Neuron (in vitro differentiated cells): ENCODE measurements around the gene ATP8A2.

Source experiments
- H2AFZ ChIP-seq: one replicate; pipeline ENCODE4 v1.6.1; 2013; ENCODE audit warnings: low read depth, mild to moderate bottlenecking, inconsistent platforms, low read length, moderate library complexity
- H3K27me3 ChIP-seq: one replicate; pipeline ENCODE4 v1.6.1; 2013; ENCODE audit warnings: low read length; ENCODE audit not compliant: insufficient read depth
- H3K36me3 ChIP-seq: one replicate; pipeline ENCODE4 v1.6.1; 2013; ENCODE audit warnings: low read length; ENCODE audit not compliant: insufficient read depth
- H3K4me1 ChIP-seq: one replicate; pipeline ENCODE4 v1.6.1; 2013; ENCODE audit warnings: low read length; ENCODE audit not compliant: insufficient read depth
- H3K4me3 ChIP-seq: 2 replicates; pipeline ENCODE4 v1.5.1; 2013; ENCODE audit warnings: mild to moderate bottlenecking, low read length, moderate library complexity
- H3K9me3 ChIP-seq: one replicate; pipeline ENCODE4 v1.6.1; 2013; ENCODE audit warnings: low read length

The ATP8A2 gene

GRCh38 chr13:25848812-25849745 lies 477.3 kb downstream of the ATP8A2 start:
- no peaks in the 10 kb centered on the region for H3K36me3 ChIP-seq
- no peak overlapping the region for H2AFZ ChIP-seq
- no peaks in the 10 kb centered on the region for H3K9me3 ChIP-seq
- no peaks in the 10 kb centered on the region for H3K27me3 ChIP-seq
- no peaks in the 10 kb centered on the region for H3K4me1 ChIP-seq
- no peak overlapping the region for H3K4me3 ChIP-seq

DNA sequence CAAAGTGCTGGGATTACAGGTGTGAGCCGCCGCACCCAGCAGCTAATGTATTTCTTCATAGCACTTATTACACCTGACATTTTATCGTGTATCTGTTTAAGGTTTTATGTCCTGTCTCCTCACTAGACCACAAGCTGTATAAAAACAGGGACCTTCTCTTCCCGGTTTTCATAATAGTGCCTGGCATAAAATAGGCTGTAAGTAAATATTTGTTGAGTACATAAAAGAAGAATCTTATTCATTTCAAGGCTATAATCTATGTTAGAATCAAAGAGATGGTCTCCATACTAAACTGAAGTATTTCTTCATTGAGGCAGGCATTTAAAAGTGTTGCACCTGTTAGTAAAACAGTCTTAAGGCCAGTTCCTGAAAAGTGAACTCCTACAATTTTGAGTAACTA lies 486.1 kb downstream of the ATP8A2 start:
- no peaks in the 10 kb centered on the region for H3K27me3 ChIP-seq
- H3K36me3 ChIP-seq, result no peaks in the 10 kb centered on the region
- H3K9me3 ChIP-seq, result no peaks in the 10 kb centered on the region
- no peak overlapping the region for H2AFZ ChIP-seq
- no peak overlapping the region for H3K4me3 ChIP-seq
- H3K4me1 ChIP-seq, result no peaks in the 10 kb centered on the region

GRCh38 chr13:25859528-25859927 lies 487.8 kb downstream of the ATP8A2 start:
- H3K4me3 ChIP-seq, result no peak overlapping the region
- no peak overlapping the region for H2AFZ ChIP-seq
- H3K27me3 ChIP-seq, result no peaks in the 10 kb centered on the region
- H3K4me1 ChIP-seq, result peaks cover 7% of the 10 kb centered on the region
- H3K36me3 ChIP-seq, result no peaks in the 10 kb centered on the region
- no peaks in the 10 kb centered on the region for H3K9me3 ChIP-seq

GRCh38 chr13:25860265-25860664 lies 488.5 kb downstream of the ATP8A2 start:
- no peaks in the 10 kb centered on the region for H3K36me3 ChIP-seq
- H3K9me3 ChIP-seq, result no peaks in the 10 kb centered on the region
- H2AFZ ChIP-seq, result no peak overlapping the region
- H3K4me1 ChIP-seq, result peaks cover 7% of the 10 kb centered on the region
- no peaks in the 10 kb centered on the region for H3K27me3 ChIP-seq
- no peak overlapping the region for H3K4me3 ChIP-seq

GRCh38 chr13:25860862-25861261 lies 489.1 kb downstream of the ATP8A2 start:
- Histone ChIP-seq H3K36me3 (no peaks in the 10 kb centered on the region), H3K27me3 (no peaks in the 10 kb centered on the region), H3K4me1 (peaks cover 7% of the 10 kb centered on the region), H3K9me3 (no peaks in the 10 kb centered on the region), H2AFZ (no peak overlapping the region), H3K4me3 (no peak overlapping the region)

GRCh38 chr13:25862156-25862555 lies 490.4 kb downstream of the ATP8A2 start:
- Histone ChIP-seq H3K4me1 (peaks cover 7% of the 10 kb centered on the region), H2AFZ (no peak overlapping the region), H3K36me3 (no peaks in the 10 kb centered on the region), H3K27me3 (no peaks in the 10 kb centered on the region), H3K9me3 (no peaks in the 10 kb centered on the region), H3K4me3 (no peak overlapping the region)

DNA sequence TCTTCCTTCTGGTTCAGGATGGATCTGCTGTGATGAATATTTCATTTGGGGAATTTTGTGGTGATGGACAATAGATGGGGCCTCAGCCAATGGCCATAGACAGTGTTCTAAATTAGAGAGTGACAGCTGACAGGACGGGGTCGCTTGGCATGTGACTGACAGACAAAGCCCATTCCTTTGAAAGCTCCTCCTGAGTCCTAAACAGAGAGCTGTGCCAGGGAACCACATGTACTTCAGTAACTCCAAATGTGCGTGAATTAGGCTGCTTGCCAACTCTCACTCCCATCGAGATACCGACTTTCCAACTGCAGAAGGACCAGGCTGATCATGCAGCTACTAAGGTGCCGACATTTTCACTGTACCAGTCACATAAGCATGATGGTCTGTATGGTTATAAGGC lies 492.3 kb downstream of the ATP8A2 start:
- H3K4me1 ChIP-seq, result peaks cover 7% of the 10 kb centered on the region
- no peaks in the 10 kb centered on the region for H3K27me3 ChIP-seq
- no peak overlapping the region for H3K4me3 ChIP-seq
- H3K36me3 ChIP-seq, result no peaks in the 10 kb centered on the region
- H2AFZ ChIP-seq, result no peak overlapping the region
- no peaks in the 10 kb centered on the region for H3K9me3 ChIP-seq

GRCh38 chr13:25864936-25865335 lies 493.2 kb downstream of the ATP8A2 start:
- Histone ChIP-seq H3K36me3 (no peaks in the 10 kb centered on the region), H3K9me3 (no peaks in the 10 kb centered on the region), H2AFZ (no peak overlapping the region), H3K4me3 (no peak overlapping the region), H3K4me1 (peaks cover 7% of the 10 kb centered on the region), H3K27me3 (no peaks in the 10 kb centered on the region)

- Histone ChIP-seq H3K27me3 (no peaks in the 10 kb centered on the region), H3K4me1 (peaks cover 7% of the 10 kb centered on the region), H3K4me3 (no peak overlapping the region), H2AFZ (no peak overlapping the region), H3K9me3 (no peaks in the 10 kb centered on the region), H3K36me3 (no peaks in the 10 kb centered on the region)
Observed at GRCh38 chr13:25865391-25865790, 493.6 kb downstream of the ATP8A2 start.

GRCh38 chr13:25867038-25867437 lies 495.3 kb downstream of the ATP8A2 start:
- Histone ChIP-seq H3K36me3 (no peaks in the 10 kb centered on the region), H3K9me3 (no peaks in the 10 kb centered on the region)

GRCh38 chr13:25868490-25868889 lies 496.7 kb downstream of the ATP8A2 start:
- Histone ChIP-seq H3K4me3 (no peak overlapping the region), H3K4me1 (peaks cover 7% of the 10 kb centered on the region), H2AFZ (no peak overlapping the region), H3K27me3 (no peaks in the 10 kb centered on the region), H3K36me3 (no peaks in the 10 kb centered on the region), H3K9me3 (no peaks in the 10 kb centered on the region)

More at GRCh38 chr13:25867038-25867437, 495.3 kb downstream of the ATP8A2 start:
- Histone ChIP-seq H3K27me3 (no peaks in the 10 kb centered on the region), H3K4me3 (no peak overlapping the region), H3K4me1 (peaks cover 7% of the 10 kb centered on the region), H2AFZ (no peak overlapping the region)

- Histone ChIP-seq H3K36me3 (no peaks in the 10 kb centered on the region), H2AFZ (no peak overlapping the region), H3K27me3 (no peaks in the 10 kb centered on the region), H3K9me3 (no peaks in the 10 kb centered on the region), H3K4me1 (no peaks in the 10 kb centered on the region), H3K4me3 (no peak overlapping the region)
Observed at GRCh38 chr13:25869941-25870340, 498.2 kb downstream of the ATP8A2 start.

- Histone ChIP-seq H3K9me3 (no peaks in the 10 kb centered on the region), H2AFZ (no peak overlapping the region), H3K36me3 (no peaks in the 10 kb centered on the region), H3K4me1 (no peaks in the 10 kb centered on the region), H3K27me3 (no peaks in the 10 kb centered on the region), H3K4me3 (no peak overlapping the region)
Observed at GRCh38 chr13:25871389-25872125, 499.8 kb downstream of the ATP8A2 start.
